NCI-H2107 treated with DMSO at 0.1 percent for 48 hours (cell line): ENCODE data around the gene KANSL2.
"Not testable (repeated sequence)": the region's sequence is repeated elsewhere in the genome, so short reads cannot be mapped to it uniquely, and the experiment has no call there.

ENCODE experiments used
- DNase-seq: peaks from one replicate; lab custom pipeline; 2025; ENCODE audit not compliant: unreplicated experiment; lab: John Stamatoyannopoulos, UW

The KANSL2 gene

DNA sequence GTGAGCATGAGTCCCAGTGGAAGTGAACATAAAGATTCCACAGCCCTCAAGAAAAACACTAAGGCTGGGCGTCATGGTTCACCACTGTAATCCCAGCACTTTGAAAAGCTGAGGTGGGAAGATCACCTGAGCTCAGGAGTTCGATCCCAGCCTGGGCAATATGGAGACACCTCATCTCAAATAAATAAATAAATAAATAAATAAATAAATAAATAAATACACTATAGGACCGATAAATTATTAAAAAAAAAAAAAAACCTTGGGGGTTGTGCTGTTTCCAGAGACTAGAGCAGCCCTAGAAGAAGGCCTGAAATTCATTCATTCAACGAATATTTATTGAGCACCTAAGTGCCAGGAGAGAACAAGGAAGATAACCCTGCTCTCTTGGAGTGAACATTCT lies 1.5 kb upstream of the KANSL2 start:
- DNase-seq: no peak

- no peak for DNase-seq
These were observed 889 bp upstream of the KANSL2 start for GRCh38 chr12:48682927-48683326.

- DNase-seq: not testable (repeated sequence)
These were observed 481 bp upstream of the KANSL2 start for GRCh38 chr12:48682533-48682905.

GRCh38 chr12:48681399-48681709 lies 684 bp downstream of the KANSL2 start:
- DNase-seq: peak; percentile 16

DNA sequence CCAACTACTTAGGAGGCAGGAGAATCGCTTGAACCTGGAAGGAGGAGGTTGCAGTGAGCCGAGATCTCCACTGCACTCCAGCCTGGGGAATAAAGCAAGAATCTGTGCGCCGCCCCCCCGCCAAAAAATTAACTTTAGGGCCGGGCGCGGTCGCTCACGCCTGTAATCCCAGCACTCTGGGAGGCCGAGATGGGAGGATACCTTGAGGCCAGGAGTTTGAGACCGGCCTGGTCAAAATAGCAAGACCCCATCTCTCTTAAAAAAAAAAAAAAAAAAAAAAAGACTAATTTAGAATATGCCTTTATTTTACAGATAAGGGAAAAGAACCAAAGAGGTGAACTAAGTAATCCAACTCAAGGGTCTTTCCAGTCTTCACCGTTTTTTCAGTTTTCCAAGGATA lies 1.2 kb downstream of the KANSL2 start:
- DNase-seq: no peak

DNA sequence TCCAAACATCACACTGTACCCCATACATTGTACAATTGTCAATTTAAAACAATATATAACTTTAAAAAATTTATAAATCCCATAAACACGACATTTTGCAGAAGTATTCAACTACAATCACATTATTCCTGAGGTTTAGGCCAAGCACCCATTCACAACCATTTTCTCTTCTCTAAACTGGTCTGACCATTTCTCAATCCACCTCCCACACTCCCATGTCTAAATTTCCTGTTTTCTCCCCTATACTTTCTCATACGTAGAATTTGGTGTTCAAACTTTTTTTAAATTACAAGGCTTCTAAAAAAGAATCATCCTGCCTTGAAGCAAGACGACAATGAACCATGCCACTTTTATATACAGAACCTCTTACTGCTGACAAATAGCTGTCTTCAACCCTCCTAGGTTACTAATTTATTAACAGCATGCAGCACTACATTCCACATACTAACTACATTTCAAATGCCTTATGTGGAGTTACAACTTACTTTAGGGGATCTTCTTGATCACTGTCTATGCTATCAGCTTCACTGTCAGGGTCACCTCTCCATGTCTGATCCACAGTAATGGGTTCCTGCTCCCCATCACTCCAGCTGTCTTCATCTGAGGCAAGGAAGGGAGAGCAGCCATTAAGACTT lies 3.4 kb downstream of the KANSL2 start:
- DNase-seq: no peak

DNA sequence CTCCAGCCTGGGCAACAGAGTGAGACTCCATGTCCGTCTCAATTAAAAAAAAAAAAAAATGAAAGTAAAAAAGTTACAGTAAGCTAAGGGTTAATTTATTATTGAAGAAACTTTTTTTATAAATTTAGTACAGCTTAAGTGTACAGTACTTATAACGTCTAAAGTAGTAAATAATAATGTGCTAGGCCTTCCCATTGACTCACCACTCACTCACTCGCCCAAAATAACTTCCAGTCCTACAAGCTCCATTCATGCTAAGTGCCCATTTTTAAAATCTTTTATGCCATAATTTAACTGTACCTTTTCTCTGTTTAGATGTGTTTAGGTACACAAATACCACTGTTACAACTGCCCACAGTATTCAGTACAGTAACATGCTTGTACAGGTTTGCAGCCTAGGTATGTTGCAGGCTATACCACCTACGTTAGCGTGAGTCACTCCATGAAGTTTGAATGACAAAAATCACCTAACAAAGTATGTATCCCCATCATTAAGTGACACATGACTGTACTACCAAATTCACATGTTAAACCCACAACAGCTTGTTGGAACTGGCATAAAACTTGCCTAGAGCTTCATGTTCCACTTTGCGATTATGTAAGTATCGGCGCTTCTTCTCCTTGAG lies 10.7 kb downstream of the KANSL2 start:
- no peak for DNase-seq

- no peak for DNase-seq
These were observed 13.0 kb downstream of the KANSL2 start for GRCh38 chr12:48668996-48669395.

DNA sequence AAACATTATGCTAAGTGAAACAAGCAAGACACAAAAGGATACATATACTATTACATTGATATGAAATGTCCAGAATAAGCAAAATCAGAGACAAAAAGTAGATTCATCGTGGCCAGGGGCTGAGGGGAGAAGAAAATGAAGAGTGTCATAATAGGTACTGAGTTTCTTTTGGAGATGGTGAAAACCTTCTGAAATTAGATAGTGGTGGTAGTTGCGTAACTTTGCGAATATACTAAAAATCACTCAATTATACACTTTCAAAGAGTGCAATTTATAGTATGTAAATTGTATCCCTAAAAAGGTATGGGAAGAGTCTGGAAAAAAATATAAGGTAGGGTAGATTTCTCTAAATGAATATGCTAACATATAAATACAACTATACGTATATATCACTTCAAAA lies 22.2 kb downstream of the KANSL2 start:
- no peak for DNase-seq

GRCh38 chr12:48651681-48652080 lies 30.4 kb downstream of the KANSL2 start:
- no peak for DNase-seq

- DNase-seq: not testable (repeated sequence)
These were observed 36.7 kb downstream of the KANSL2 start for GRCh38 chr12:48645354-48645753.

- DNase-seq: no peak
These were observed 39.0 kb downstream of the KANSL2 start for GRCh38 chr12:48643011-48643410.

DNA sequence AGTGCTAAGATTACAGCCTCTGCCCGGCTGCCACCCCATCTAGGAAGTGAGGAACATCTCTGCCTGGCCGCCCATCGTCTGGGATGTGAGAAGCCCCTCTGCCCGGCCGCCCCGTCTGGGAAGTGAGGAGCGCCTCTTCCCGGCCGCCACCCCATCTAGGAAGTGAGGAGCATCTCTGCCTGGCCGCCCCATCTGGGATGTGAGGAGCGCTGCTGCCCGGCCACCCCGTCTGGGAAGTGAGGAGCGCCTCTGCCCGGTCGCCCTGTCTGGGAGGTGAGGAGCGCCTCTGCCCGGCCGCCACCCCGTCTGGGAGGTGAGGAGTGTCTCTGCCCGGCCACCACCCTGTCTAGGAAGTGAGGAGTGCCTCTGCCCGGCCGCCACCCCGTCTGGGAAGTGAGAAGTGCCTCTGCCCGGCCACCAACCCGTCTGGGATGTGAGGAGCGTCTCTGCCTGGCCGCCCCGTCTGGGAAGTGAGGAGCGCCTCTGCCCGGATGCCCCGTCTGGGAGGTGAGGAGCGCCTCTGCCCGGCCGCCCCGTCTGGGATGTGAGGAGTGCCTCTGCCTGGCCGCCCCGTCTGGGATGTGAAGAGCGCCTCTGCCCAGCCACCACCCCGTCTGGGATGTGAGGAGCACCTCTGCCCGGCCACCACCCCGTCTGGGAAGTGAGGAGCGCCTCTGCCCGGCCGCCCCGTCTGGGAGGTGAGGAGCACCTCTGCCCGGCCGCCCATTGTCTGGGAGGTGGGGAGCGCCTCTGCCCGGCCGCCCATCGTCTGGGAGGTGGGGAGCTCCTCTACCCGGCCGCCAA lies 40.1 kb downstream of the KANSL2 start:
- not testable (repeated sequence) for DNase-seq

GRCh38 chr12:48640854-48641253 lies 41.2 kb downstream of the KANSL2 start:
- DNase-seq: no peak

DNA sequence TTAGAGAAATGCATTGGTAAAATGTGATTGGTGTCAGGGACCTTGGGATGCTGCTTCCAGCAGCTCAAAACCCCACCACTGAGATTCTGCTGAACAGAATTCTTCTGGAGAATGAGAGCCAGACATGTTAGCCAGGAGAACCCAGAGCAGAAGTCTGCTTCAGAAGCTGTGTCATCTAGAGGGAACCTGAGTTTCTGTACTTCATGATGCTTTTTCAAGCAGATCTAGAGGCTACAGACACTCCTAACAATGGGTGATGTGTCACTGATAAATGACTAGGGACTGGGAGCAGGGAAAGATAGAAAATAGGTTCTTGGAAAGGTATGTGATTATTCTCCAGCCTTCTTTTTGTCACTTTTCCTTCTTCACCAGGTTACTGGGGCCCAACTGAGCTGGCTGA lies 41.6 kb downstream of the KANSL2 start:
- no peak for DNase-seq

- no peak for DNase-seq
These were observed 51.0 kb downstream of the KANSL2 start for GRCh38 chr12:48631071-48631470.

- DNase-seq: no peak
These were observed 51.7 kb downstream of the KANSL2 start for GRCh38 chr12:48630346-48630745.

GRCh38 chr12:48629541-48629940 lies 52.5 kb downstream of the KANSL2 start:
- no peak for DNase-seq

- DNase-seq: no peak
These were observed 54.5 kb downstream of the KANSL2 start for GRCh38 chr12:48627556-48627955.

- DNase-seq: not testable (repeated sequence)
These were observed 59.0 kb downstream of the KANSL2 start for GRCh38 chr12:48622997-48623396.

- peak; percentile 76 for DNase-seq
These were observed 63.5 kb downstream of the KANSL2 start for GRCh38 chr12:48618541-48618940.

DNA sequence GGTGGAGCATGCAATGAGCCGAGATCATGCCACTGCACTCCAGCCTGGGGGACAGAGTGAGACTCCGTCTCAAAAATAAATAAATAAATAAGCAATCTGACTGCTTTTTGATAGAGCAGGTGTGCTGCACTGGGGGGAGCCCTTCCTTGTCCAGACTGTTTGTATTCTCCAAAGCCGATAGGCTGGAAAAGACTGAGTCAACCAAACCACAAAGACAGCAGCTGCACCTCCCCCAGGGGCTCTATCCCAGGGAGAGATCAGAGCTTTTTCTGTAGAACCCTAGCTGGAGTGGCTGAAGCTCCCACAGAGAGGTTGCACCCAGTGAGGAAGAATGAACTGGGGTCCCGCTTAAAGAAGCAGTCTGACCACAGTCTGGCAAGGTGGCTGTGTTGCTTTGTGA lies 66.4 kb downstream of the KANSL2 start:
- no peak for DNase-seq
